Measurements from ENCODE around the gene GRM1.

- TF ChIP-seq CTCF (IDR thresholded peaks at IDR 0.05) (no peak), POLR2A (IDR thresholded peaks at IDR 0.05) (no peak)
Observed at GRCh38 chr6:146441907-146442306, 413.0 kb downstream of the GRM1 start.

Data from lower leg skin (tissue), 3 donors.